Breast epithelium (tissue), 4 donors: Measurements from ENCODE around the gene SREBF1. TPM values are rescaled to one million over a fixed set of nuclear protein-coding genes. Genes with fewer than 3 reads are reported as not detected.

Experiments used
- DNase-seq, 2 donors: peaks; one replicate each; pipeline ENCODE4 v3.0.0-alpha.2; 2019; ENCODE audit warnings: low spot score in 2 of 2
- H3K27ac ChIP-seq, 2 donors: fragments of 200-600 bp; sonication (generic) in 1 of 2; one replicate each; pipeline ENCODE4 v1.5.1; 2016 to 2019; ENCODE audit warnings: mild to moderate bottlenecking in 1 of 2
- H3K27me3 ChIP-seq, 2 donors: fragments of 200-600 bp; sonication (generic) in 1 of 2; one replicate each; pipeline versions ENCODE4 v1.5.1 to v1.6.0; 2017 to 2019; ENCODE audit warnings: control low read depth in 1 of 2, mild to moderate bottlenecking in 1 of 2
- H3K36me3 ChIP-seq: fragments of 200-600 bp; one replicate; pipeline ENCODE4 v1.5.1; 2019
- H3K4me1 ChIP-seq, 2 donors: fragments of 200-600 bp; sonication (generic); one replicate each; pipeline ENCODE4 v1.5.1; 2016 to 2019; ENCODE audit warnings: control low read depth in 1 of 2
- H3K4me3 ChIP-seq, 3 donors: fragments of 200-600 bp; sonication (generic); 1 replicate in 2 of 3; 2 replicates in 1 of 3; pipeline ENCODE4 v1.5.1; 2016 to 2019; ENCODE audit warnings: mild to moderate bottlenecking in 3 of 3, moderate library complexity in 2 of 3
- H3K9me3 ChIP-seq, 2 donors: fragments of 200-600 bp; sonication (generic) in 1 of 2; one replicate each; pipeline ENCODE4 v1.5.1; 2016 to 2019; ENCODE audit warnings: control low read depth in 1 of 2
- POLR2A ChIP-seq: fragments of 450-650 bp; IDR thresholded peaks from one replicate; pipeline ENCODE4 v1.6.1; 2016; ENCODE audit warnings: antibody characterized with exemption, mild to moderate bottlenecking, moderate library complexity
- POLR2AphosphoS5 ChIP-seq, 3 donors: sonication (generic); formaldehyde crosslinking; IDR thresholded peaks; one replicate each; pipeline ENCODE4 v1.6.1; 2017; ENCODE audit warnings: antibody characterized with exemption in 3 of 3
- intact Hi-C: fragments of 100-400 bp; cut with DNase I; formaldehyde crosslinking; loops from one replicate; pipeline ENCODE4 v1.15.1; 2023; ENCODE audit warnings: low total_unique reads
- total RNA-seq, 3 donors: library from RNA; depleted of rRNA; stranded (reverse); fragments of >200 nt; gene quantifications; one replicate each; pipeline ENCODE4 v1.1.0, GENCODE V29; 2016
- TF ChIP-seq, protein P1 (sequence below), 3 donors: fragments of 450-650 bp; IDR thresholded peaks; one replicate each; pipeline ENCODE4 v1.5.1; 2016 to 2017; ENCODE audit warnings: antibody characterized with exemption in 3 of 3, mild to moderate bottlenecking in 3 of 3, moderate library complexity in 3 of 3

Gene SREBF1
- total RNA-seq, 3 donors from 2014 or later: 39.0 to 119 (median 81.3) TPM

DNA sequence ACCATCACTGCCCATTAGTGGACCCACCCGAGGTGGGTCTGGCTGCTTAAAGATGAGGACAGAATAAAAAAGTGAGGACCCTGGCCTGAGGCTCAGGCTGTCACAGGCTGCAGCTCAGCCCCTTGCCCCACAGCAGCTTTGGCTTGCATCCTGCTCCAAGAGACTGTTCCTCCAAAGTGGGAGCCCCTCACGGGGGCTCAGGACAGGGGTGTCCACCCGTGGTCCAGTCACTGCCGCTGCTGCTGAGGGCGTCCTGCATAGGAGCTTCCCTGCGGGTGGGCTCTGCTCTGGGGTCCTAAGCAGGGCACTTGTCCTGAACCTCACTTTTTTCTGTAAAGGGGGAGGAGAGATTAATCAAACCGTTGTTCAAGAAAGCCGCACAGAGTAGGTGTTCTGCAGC, 47.8 kb downstream of the SREBF1 start:
- Histone ChIP-seq H3K4me1 (peaks cover 5 to 6% of the 10 kb centered on the region in 2 donors), H3K36me3 (no peaks in the 10 kb centered on the region), H3K27me3 (no peaks in the 10 kb centered on the region), H3K27ac (no peak overlapping the region), H3K4me3 (no peak overlapping the region), H3K9me3 (no peaks in the 10 kb centered on the region)
- no peak for DNase-seq
- TF ChIP-seq, protein P1, sequence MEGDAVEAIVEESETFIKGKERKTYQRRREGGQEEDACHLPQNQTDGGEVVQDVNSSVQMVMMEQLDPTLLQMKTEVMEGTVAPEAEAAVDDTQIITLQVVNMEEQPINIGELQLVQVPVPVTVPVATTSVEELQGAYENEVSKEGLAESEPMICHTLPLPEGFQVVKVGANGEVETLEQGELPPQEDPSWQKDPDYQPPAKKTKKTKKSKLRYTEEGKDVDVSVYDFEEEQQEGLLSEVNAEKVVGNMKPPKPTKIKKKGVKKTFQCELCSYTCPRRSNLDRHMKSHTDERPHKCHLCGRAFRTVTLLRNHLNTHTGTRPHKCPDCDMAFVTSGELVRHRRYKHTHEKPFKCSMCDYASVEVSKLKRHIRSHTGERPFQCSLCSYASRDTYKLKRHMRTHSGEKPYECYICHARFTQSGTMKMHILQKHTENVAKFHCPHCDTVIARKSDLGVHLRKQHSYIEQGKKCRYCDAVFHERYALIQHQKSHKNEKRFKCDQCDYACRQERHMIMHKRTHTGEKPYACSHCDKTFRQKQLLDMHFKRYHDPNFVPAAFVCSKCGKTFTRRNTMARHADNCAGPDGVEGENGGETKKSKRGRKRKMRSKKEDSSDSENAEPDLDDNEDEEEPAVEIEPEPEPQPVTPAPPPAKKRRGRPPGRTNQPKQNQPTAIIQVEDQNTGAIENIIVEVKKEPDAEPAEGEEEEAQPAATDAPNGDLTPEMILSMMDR (IDR thresholded peaks at IDR 0.05): no peak
- no peak for TF ChIP-seq POLR2A
- TF ChIP-seq POLR2AphosphoS5 (IDR thresholded peaks at IDR 0.05): no peak
- intact Hi-C loops: no loop called here

DNA sequence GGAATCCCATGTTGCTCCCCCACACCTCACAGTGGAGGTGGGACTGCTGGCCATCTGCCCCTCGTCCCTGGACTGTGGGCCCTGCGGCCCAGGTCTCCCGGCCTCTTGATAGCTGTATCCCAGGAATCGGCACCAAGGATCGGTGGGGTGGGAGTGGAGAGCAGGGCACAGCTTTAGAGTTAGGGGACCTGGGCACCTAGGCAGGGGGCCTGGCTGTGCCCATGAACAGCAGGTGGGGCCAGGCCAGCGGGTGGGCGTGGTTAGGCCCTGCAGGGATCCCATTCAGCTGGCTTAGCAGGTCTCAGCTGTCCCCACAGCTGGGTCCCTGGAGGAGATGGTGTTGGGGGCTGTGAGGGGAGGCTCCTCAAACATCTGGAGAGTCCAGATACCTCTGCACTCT, 49.2 kb downstream of the SREBF1 start:
- Histone ChIP-seq H3K4me3 (no peak overlapping the region), H3K27me3 (no peaks in the 10 kb centered on the region), H3K4me1 (peaks cover 10 to 12% of the 10 kb centered on the region in 2 donors), H3K36me3 (no peaks in the 10 kb centered on the region), H3K9me3 (no peaks in the 10 kb centered on the region), H3K27ac (no peak overlapping the region)
- DNase-seq: no peak
- TF ChIP-seq POLR2AphosphoS5 (IDR thresholded peaks at IDR 0.05) (no peak), POLR2A (no peak)
- TF ChIP-seq, protein P1 (IDR thresholded peaks at IDR 0.05): no peak
- intact Hi-C loops: no loop called here

DNA sequence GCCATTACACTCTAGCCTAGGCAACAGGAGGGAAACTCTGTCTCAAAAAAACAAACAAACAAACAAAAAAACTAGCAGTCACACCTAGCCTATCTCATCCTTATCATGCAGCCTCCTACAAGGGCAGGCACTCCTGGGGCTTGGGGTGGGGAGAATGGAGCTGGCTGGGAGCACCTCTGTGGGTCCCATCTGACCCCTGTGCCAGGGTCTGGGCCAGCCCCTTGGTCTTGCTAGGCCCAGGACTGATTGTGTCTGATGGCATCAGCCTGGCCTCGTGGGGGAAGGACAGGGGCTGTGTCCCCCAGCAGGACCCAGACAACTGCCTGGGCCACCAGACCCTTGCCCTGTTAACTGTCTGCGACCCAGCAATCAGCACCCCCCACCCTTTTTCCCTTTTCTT, 49.8 kb downstream of the SREBF1 start:
- Histone ChIP-seq H3K27me3 (no peaks in the 10 kb centered on the region), H3K4me1 (peaks cover 12% of the 10 kb centered on the region in 2 donors), H3K9me3 (no peaks in the 10 kb centered on the region), H3K36me3 (no peaks in the 10 kb centered on the region), H3K4me3 (no peak overlapping the region), H3K27ac (no peak overlapping the region)
- TF ChIP-seq POLR2AphosphoS5 (IDR thresholded peaks at IDR 0.05) (no peak), POLR2A (no peak)
- TF ChIP-seq, protein P1 (IDR thresholded peaks at IDR 0.05): no peak
- DNase-seq: no peak
- intact Hi-C loops: no loop called here

DNA sequence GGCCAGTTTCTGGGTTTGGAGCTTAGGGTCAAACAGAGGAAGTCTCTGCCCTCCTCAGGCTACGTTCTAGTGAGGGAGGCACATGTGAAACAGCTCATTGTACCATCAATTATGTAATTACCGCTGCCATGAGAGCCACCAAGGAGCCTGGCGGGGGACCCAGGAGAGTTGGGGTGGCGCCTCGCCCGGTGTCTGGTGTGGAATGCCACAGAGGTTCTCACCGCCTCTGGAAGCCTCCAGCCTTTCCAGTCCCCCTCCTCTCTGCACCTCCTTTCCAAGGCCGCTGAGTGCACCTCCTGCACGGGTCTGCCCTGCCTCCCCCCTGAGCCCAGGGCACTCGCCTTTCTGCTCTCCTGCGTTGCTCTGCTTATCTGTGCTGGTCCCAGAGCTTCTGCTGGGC, 51.4 kb downstream of the SREBF1 start:
- Histone ChIP-seq H3K36me3 (no peaks in the 10 kb centered on the region), H3K27me3 (no peaks in the 10 kb centered on the region), H3K4me1 (peaks cover 12 to 26% of the 10 kb centered on the region in 2 donors), H3K9me3 (no peaks in the 10 kb centered on the region), H3K4me3 (no peak overlapping the region), H3K27ac (peak overlapping the region in 1 of 2 donors; percentile 8)
- no peak for DNase-seq
- intact Hi-C loops: no loop called here
- TF ChIP-seq POLR2AphosphoS5 (IDR thresholded peaks at IDR 0.05) (no peak), POLR2A (no peak)
- TF ChIP-seq, protein P1 (IDR thresholded peaks at IDR 0.05): no peak

DNA sequence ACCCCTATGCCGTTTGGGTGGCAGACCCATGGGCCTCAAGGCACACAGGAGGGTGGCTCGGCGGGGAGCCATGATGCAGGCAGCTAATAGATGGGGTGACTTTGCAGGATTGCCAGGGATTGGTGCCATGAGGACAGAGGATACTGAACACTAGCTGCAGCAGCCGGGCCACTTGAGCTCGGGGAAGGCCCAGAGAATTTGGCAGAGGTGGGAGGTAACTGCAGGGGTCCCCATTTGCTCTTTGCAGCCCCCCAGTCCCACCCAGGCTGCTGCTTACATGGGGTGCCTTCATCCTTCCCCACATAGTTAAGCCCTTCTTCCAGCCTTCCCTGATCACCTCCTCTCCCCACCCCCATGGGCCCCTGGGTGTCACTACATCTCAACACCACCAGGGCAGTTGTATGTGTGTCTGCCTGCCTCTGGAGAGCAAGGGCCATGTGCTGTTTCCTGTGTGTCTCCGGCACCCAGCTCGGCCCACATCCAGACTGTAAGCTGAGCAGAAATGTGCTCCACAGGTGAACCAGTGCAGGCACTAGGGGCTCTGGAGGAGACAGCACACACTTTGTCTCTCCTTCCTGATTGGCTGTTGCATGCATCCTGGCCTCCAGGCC, 52.0 kb downstream of the SREBF1 start:
- Histone ChIP-seq H3K27ac (peak overlapping the region in 1 of 2 donors; percentile 8), H3K4me1 (peaks cover 12 to 27% of the 10 kb centered on the region in 2 donors), H3K9me3 (no peaks in the 10 kb centered on the region), H3K4me3 (peak overlapping the region in 1 of 3 donors; percentile 83), H3K36me3 (no peaks in the 10 kb centered on the region), H3K27me3 (no peaks in the 10 kb centered on the region)
- DNase-seq: no peak
- TF ChIP-seq, protein P1 (IDR thresholded peaks at IDR 0.05): no peak
- TF ChIP-seq POLR2A (no peak), POLR2AphosphoS5 (IDR thresholded peaks at IDR 0.05) (no peak)
- intact Hi-C loops: no loop called here
